Pancreas (tissue), 10 donors: Measurements from ENCODE around the gene ASNSD1. TPM values are rescaled to one million over a fixed set of nuclear protein-coding genes. Genes with fewer than 3 reads are reported as not detected.

Experiments
- ATAC-seq, 4 donors: fragments of 200-7000 bp; cut with Tn5 transposase; one replicate each; pipeline versions ENCODE4 v1.8.0 to v1.9.1; 2020; ENCODE audit warnings: mild to moderate bottlenecking in 4 of 4, moderate library complexity in 4 of 4
- DNase-seq, 6 donors: peaks; one replicate each; pipeline ENCODE4 v3.0.0-alpha.2; 2020
- FAIRE-seq: peaks from 2 replicates; lab custom pipeline; 2012; peaks lifted over from hg19 to GRCh38; lab: Jason Lieb, UNC
- H3K27ac ChIP-seq, 4 donors: fragments of 200-600 bp; sonication (generic); 1 replicate in 3 of 4; 2 replicates in 1 of 4; pipeline versions ENCODE4 v1.5.0 to v1.8.0; 2020
- H3K27me3 ChIP-seq, 4 donors: fragments of 200-600 bp; one replicate each; pipeline ENCODE4 v1.8.0; 2021
- H3K36me3 ChIP-seq, 3 donors: fragments of 200-600 bp; sonication (generic) in 1 of 3; one replicate each; pipeline versions ENCODE4 v1.5.0 to v1.8.0; 2020 to 2021
- H3K4me1 ChIP-seq, 3 donors: fragments of 200-600 bp; one replicate each; pipeline ENCODE4 v1.8.0; 2021
- H3K4me3 ChIP-seq, 4 donors: fragments of 200-600 bp; sonication (generic) in 2 of 4; one replicate each; pipeline versions ENCODE4 v1.5.0 to v1.8.0; 2020 to 2021
- H3K9me3 ChIP-seq, 4 donors: fragments of 200-600 bp; one replicate each; pipeline ENCODE4 v1.8.0; 2021
- WGBS, 2 donors: extraction: QIAGEN DNeasy Blood & Tissue Kit; methylation state at CpG; one replicate each; pipeline ENCODE4 v1.1.7; 2013; 5-methylcytosine and 5-hydroxymethylcytosine counted together
- intact Hi-C, 3 donors: fragments of 100-400 bp; cut with DNase I; formaldehyde crosslinking; loops; one replicate each; pipeline versions ENCODE4 v1.11.1 to v1.14.2; 2022
- polyA plus RNA-seq, 2 donors: library from polyadenylated mRNA; stranded (reverse); fragments of 200-250 nt; gene quantifications; one replicate each; pipeline ENCODE4 v1.2.3, GENCODE V29; 2013
- total RNA-seq, 6 donors: library from RNA; stranded (reverse); fragmentation: NEBNext Ultra II Directional in 4 of 6; extraction: Animal tissue kit (Norgen Biotek cat#: 25700) in 4 of 6; gene quantifications; one replicate each; pipeline versions ENCODE4 v1.2.1 to v1.2.4, GENCODE V29; 2021 to 2023
- TF ChIP-seq, protein P1 (sequence below), 4 donors: fragments of 200-600 bp; sonication (generic) in 3 of 4; IDR thresholded peaks; one replicate each; pipeline versions ENCODE4 v1.5.0 to v1.8.0; 2021; ENCODE audit warnings: antibody characterized with exemption in 4 of 4
- donor health status: healthy with polysubstance abuse.
- donor health status: DM: no; HTN: no; CAD: no; lungs with moderate emphysema.
- donor health status: DM: no; HTN: no; CAD: no.
- donor health status: control.
- donor health status: control.
- donor health status: Bipolar disorder and iron deficiency.
- donor health status: DM: yes; HTN: yes; CAD: no.
- donor health status: DM: no; HTN: no; CAD: no.
- donor health status: DM: no; HTN: no; CAD: no.
- donor health status: DM: yes; HTN: yes; CAD: no.

The ASNSD1 gene
- total and polyA plus RNA-seq, 8 donors, result 12.6 to 22.8 (median 15.5) TPM

DNA sequence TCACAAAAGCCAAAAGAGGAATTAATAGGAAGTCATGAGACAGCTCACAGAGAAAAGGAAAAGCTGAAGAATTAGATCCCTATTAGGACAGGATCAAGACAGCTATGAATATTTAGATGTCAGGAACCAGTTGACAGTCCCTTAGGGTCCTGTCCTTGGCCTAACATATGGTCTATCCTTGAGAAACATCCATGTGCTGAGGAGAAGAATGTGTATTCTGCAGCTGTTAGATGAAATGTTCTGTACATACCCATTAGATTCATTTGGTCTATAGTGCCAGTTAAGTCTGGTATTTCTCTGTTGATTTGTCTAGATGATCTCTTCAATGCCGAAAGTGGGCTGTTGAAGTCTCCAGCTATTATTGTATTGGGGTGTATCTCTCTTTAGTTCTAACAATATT is 43.1 kb upstream of the ASNSD1 start:
- DNase-seq, result no peak
- intact Hi-C loops, result no loop called here
- no peaks in the 10 kb centered on the region for H3K9me3 ChIP-seq
- no peak overlapping the region for H3K27ac ChIP-seq
- no peaks in the 10 kb centered on the region for H3K27me3 ChIP-seq
- 0% methylated on average over 1 of the region's 1 CpG for WGBS, 2 donors
- no peak overlapping the region for H3K4me3 ChIP-seq
- peaks cover 0 to 7% (median 5%) of the 10 kb centered on the region in 3 donors for H3K4me1 ChIP-seq
- TF ChIP-seq, protein P1, sequence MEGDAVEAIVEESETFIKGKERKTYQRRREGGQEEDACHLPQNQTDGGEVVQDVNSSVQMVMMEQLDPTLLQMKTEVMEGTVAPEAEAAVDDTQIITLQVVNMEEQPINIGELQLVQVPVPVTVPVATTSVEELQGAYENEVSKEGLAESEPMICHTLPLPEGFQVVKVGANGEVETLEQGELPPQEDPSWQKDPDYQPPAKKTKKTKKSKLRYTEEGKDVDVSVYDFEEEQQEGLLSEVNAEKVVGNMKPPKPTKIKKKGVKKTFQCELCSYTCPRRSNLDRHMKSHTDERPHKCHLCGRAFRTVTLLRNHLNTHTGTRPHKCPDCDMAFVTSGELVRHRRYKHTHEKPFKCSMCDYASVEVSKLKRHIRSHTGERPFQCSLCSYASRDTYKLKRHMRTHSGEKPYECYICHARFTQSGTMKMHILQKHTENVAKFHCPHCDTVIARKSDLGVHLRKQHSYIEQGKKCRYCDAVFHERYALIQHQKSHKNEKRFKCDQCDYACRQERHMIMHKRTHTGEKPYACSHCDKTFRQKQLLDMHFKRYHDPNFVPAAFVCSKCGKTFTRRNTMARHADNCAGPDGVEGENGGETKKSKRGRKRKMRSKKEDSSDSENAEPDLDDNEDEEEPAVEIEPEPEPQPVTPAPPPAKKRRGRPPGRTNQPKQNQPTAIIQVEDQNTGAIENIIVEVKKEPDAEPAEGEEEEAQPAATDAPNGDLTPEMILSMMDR (IDR thresholded peaks at IDR 0.05), result no peak
- H3K36me3 ChIP-seq, result no peaks in the 10 kb centered on the region
- no peak for ATAC-seq
- no peak for FAIRE-seq

DNA sequence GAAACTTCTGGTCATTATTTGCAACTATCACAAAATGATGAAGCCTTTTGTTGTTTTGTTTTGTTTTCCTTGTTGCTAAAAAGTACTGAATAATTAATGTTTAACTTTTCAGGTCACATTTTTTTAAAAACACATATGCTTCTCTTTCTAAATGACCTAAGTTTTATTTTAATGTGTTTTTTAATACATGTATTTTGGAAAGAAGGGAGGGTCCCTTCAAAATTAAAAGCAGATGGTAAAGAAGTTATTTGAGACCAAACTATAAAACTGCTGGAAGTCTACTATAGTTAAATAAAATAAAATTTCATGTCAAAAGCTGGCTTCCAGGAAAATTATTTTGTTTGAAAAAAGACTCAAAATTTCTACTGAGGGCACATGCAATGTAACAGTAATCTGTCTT is 39.5 kb upstream of the ASNSD1 start:
- intact Hi-C loops, result no loop called here
- no peak overlapping the region for H3K4me3 ChIP-seq

DNA sequence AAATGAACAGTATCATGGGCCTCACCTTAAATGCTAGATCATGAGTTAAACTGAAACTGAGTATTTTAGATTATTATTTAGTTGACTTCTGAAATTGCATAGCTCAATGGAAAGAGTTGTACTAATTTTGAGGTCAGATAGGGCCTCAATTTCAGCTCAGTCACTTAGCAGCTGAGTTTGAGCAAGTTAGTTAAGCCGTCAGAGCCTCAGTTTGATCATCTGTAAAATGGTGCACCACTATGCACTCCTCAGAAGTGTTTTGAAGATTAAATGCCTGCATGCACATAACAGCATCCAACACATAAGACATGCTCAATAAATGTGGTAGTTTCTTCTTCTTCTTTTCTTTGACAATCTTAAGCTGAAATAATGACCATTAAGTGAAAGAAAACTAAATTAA is 38.2 kb upstream of the ASNSD1 start:
- no peak for FAIRE-seq
- Histone ChIP-seq H3K9me3 (no peaks in the 10 kb centered on the region), H3K36me3 (no peaks in the 10 kb centered on the region), H3K27me3 (no peaks in the 10 kb centered on the region), H3K4me1 (no peaks in the 10 kb centered on the region), H3K27ac (no peak overlapping the region), H3K4me3 (no peak overlapping the region)
- intact Hi-C loops, result no loop called here
- DNase-seq, result no peak
- TF ChIP-seq, protein P1 (IDR thresholded peaks at IDR 0.05), result no peak
- no peak for ATAC-seq
- 77 to 90% methylated on average over 1 of the region's 1 CpG for WGBS, 2 donors

More for the DNA sequence above, 39.5 kb upstream of the ASNSD1 start:
- H3K27me3 ChIP-seq, result no peaks in the 10 kb centered on the region
- no peak overlapping the region for H3K27ac ChIP-seq
- no peaks in the 10 kb centered on the region for H3K36me3 ChIP-seq
- TF ChIP-seq, protein P1 (IDR thresholded peaks at IDR 0.05), result no peak
- no peaks in the 10 kb centered on the region for H3K9me3 ChIP-seq
- no peaks in the 10 kb centered on the region for H3K4me1 ChIP-seq
- FAIRE-seq (peak; percentile 9), DNase-seq (no peak), ATAC-seq (no peak)

GRCh38 chr2:189624648-189625355 is 36.5 kb upstream of the ASNSD1 start:
- intact Hi-C loops, result no loop called here

GRCh38 chr2:189625636-189626035 is 35.6 kb upstream of the ASNSD1 start:
- H3K4me1 ChIP-seq, result no peaks in the 10 kb centered on the region
- ATAC-seq (no peak), FAIRE-seq (no peak), DNase-seq (no peak)
- intact Hi-C loops, result no loop called here
- H3K9me3 ChIP-seq, result no peaks in the 10 kb centered on the region
- H3K27ac ChIP-seq, result no peak overlapping the region
- H3K4me3 ChIP-seq, result no peak overlapping the region
- H3K36me3 ChIP-seq, result no peaks in the 10 kb centered on the region
- TF ChIP-seq, protein P1 (IDR thresholded peaks at IDR 0.05), result no peak
- WGBS, 2 donors, result 66% methylated on average over 2 of the region's 2 CpGs
- no peaks in the 10 kb centered on the region for H3K27me3 ChIP-seq

More at GRCh38 chr2:189624648-189625355, 36.5 kb upstream of the ASNSD1 start:
- WGBS, 2 donors, result 61 to 73% methylated on average over 3 of the region's 3 CpGs
- Histone ChIP-seq H3K4me3 (no peak overlapping the region), H3K4me1 (no peaks in the 10 kb centered on the region), H3K9me3 (no peaks in the 10 kb centered on the region), H3K27me3 (no peaks in the 10 kb centered on the region), H3K27ac (no peak overlapping the region), H3K36me3 (no peaks in the 10 kb centered on the region)
- FAIRE-seq (no peak), ATAC-seq (no peak), DNase-seq (no peak)
- TF ChIP-seq, protein P1 (IDR thresholded peaks at IDR 0.05), result no peak
